Renal cortex interstitium (tissue), 15 donors: ENCODE measurements around the gene LUZP1. TPM values are rescaled to one million over a fixed set of nuclear protein-coding genes. Genes with fewer than 3 reads are reported as not detected.
"Not testable (repeated sequence)": the region's sequence is repeated elsewhere in the genome, so short reads cannot be mapped to it uniquely, and the experiment has no call there.

Experiments used
- DNase-seq, 11 donors: peaks; one replicate each; pipeline ENCODE4 v3.0.0-alpha.2; 2013; ENCODE audit warnings: low read depth in 9 of 11, low spot score in 4 of 11; ENCODE audit errors: extremely low read depth in 1 of 11
- long read RNA-seq, 16 experiments: transcript quantifications; one replicate each; lab custom pipeline, GENCODE V29; 2026
- polyA plus RNA-seq, 3 donors: library from polyadenylated mRNA; unstranded; fragments of 120-200 nt; gene quantifications; one replicate each; pipeline ENCODE4 v1.2.1, GENCODE V29; 2013; ENCODE audit not compliant: insufficient read length in 3 of 3

LUZP1 gene
- 10 to 100 TPM; 30.7 to 34.8 (median 33.5) TPM for polyA plus RNA-seq
- long read RNA-seq, donor 1, partial matches to known transcripts: 8 of 9 reads
- long read RNA-seq, donor 1, other reads (novel, unspliced or antisense): 0 of 9 reads
- long read RNA-seq, donor 2, partial matches to known transcripts: 5 of 6 reads
- long read RNA-seq, donor 2, other reads (novel, unspliced or antisense): 0 of 6 reads
- long read RNA-seq, donor 3, full-length matches to known transcripts: 4 of 11 reads
- long read RNA-seq, donor 3, partial matches to known transcripts: 7 of 11 reads
- long read RNA-seq, donor 3, other reads (novel, unspliced or antisense): 0 of 11 reads
- long read RNA-seq, donor 4: 0 reads
- long read RNA-seq, donor 5: 0 reads
- long read RNA-seq, donor 6, full-length matches to known transcripts: 2 of 26 reads
- long read RNA-seq, donor 6, partial matches to known transcripts: 24 of 26 reads
- long read RNA-seq, donor 6, other reads (novel, unspliced or antisense): 0 of 26 reads
- long read RNA-seq, donor 7, partial matches to known transcripts: 0 of 1 reads
- long read RNA-seq, donor 7, other reads (novel, unspliced or antisense): 0 of 1 reads
- long read RNA-seq, donor 8, full-length matches to known transcripts: 5 of 25 reads
- long read RNA-seq, donor 8, partial matches to known transcripts: 20 of 25 reads
- long read RNA-seq, donor 8, other reads (novel, unspliced or antisense): 0 of 25 reads
- long read RNA-seq, donor 9, partial matches to known transcripts: 6 of 7 reads
- long read RNA-seq, donor 9, other reads (novel, unspliced or antisense): 0 of 7 reads
- long read RNA-seq, donor 10, full-length matches to known transcripts: 2 of 8 reads
- long read RNA-seq, donor 10, partial matches to known transcripts: 6 of 8 reads
- long read RNA-seq, donor 10, other reads (novel, unspliced or antisense): 0 of 8 reads
- long read RNA-seq, donor 11, full-length matches to known transcripts: 2 of 2 reads
- long read RNA-seq, donor 11, partial matches to known transcripts: 0 of 2 reads
- long read RNA-seq, donor 11, other reads (novel, unspliced or antisense): 0 of 2 reads
- long read RNA-seq, donor 12: 0 reads
- long read RNA-seq, donor 13, transcript LUZP1-204 (4 exons, 1,190 nt): major isoform, 5 of 30 reads
- long read RNA-seq, donor 13, partial matches to known transcripts: 25 of 30 reads
- long read RNA-seq, donor 13, other reads (novel, unspliced or antisense): 0 of 30 reads
- long read RNA-seq, donor 14, full-length matches to known transcripts: 2 of 2 reads
- long read RNA-seq, donor 14, partial matches to known transcripts: 0 of 2 reads
- long read RNA-seq, donor 14, other reads (novel, unspliced or antisense): 0 of 2 reads
- long read RNA-seq, donor 15, full-length matches to known transcripts: 2 of 2 reads
- long read RNA-seq, donor 15, partial matches to known transcripts: 0 of 2 reads
- long read RNA-seq, donor 15, other reads (novel, unspliced or antisense): 0 of 2 reads
- long read RNA-seq, donor 16, full-length matches to known transcripts: 7 of 20 reads
- long read RNA-seq, donor 16, partial matches to known transcripts: 13 of 20 reads
- long read RNA-seq, donor 16, other reads (novel, unspliced or antisense): 0 of 20 reads

- DNase-seq: peak; percentile 65 to 87 (median 79)
These were observed at the start of gene LUZP1 for GRCh38 chr1:23168445-23169194. Gene LUZP1, minus strand, starts transcription at chr1:23168856.

- peak in 1 of 11 donors; percentile 12 for DNase-seq
These were observed 48.9 kb upstream of the LUZP1 start, which contains the start of gene HTR1D for GRCh38 chr1:23217421-23218115. Gene HTR1D, minus strand, starts transcription at chr1:23217502. Its CDS starts 23,283 bp downstream, at chr1:23194219.

- DNase-seq: no peak
These were observed 48.2 kb upstream of the LUZP1 start for GRCh38 chr1:23216771-23217420.

- no peak for DNase-seq
These were observed 47.2 kb upstream of the LUZP1 start for GRCh38 chr1:23215751-23216449.

GRCh38 chr1:23215291-23215690 lies 46.6 kb upstream of the LUZP1 start:
- DNase-seq: no peak

- DNase-seq: no peak
These were observed 46.0 kb upstream of the LUZP1 start for GRCh38 chr1:23214640-23215039.

GRCh38 chr1:23211955-23212354 lies 43.3 kb upstream of the LUZP1 start:
- DNase-seq: no peak

GRCh38 chr1:23210963-23211362 lies 42.3 kb upstream of the LUZP1 start:
- DNase-seq: no peak

GRCh38 chr1:23210351-23210785 lies 41.7 kb upstream of the LUZP1 start:
- DNase-seq: no peak

GRCh38 chr1:23209770-23210169 lies 41.1 kb upstream of the LUZP1 start:
- DNase-seq: no peak

- DNase-seq: no peak
These were observed 39.9 kb upstream of the LUZP1 start for GRCh38 chr1:23208527-23208926.

GRCh38 chr1:23207733-23208132 lies 39.1 kb upstream of the LUZP1 start:
- not testable (repeated sequence) for DNase-seq

- no peak for DNase-seq
These were observed 33.6 kb upstream of the LUZP1 start for GRCh38 chr1:23202263-23202749.

- DNase-seq: no peak
These were observed 32.2 kb upstream of the LUZP1 start for GRCh38 chr1:23200883-23201282.

- DNase-seq: no peak
These were observed 29.7 kb upstream of the LUZP1 start for GRCh38 chr1:23198373-23198772.
